AG09309 (cell line): Measurements from ENCODE around the gene CHID1.

ENCODE experiments used
- DNase-seq: peaks from one replicate; pipeline ENCODE4 v3.0.0-alpha.2; 2010; ENCODE audit warnings: low read depth
- H3K4me3 ChIP-seq: 2 replicates; pipeline ENCODE4 v1.5.1; 2011; ENCODE audit warnings: mild to moderate bottlenecking, low read depth, low read length, moderate library complexity; ENCODE audit not compliant: control insufficient read depth
- CTCF ChIP-seq: IDR thresholded peaks from 2 replicates; pipeline ENCODE4 v1.5.1; 2011; ENCODE audit warnings: mild to moderate bottlenecking, low read depth, low read length, inconsistent platforms; ENCODE audit not compliant: insufficient read depth, control insufficient read depth; ENCODE audit errors: missing control alignments

CHID1 gene

GRCh38 chr11:860234-861104 is 50.1 kb downstream of the CHID1 start:
- no peak for TF ChIP-seq CTCF
- H3K4me3 ChIP-seq: no peak overlapping the region
- DNase-seq: no peak

- no peak for TF ChIP-seq CTCF
- DNase-seq: peak; percentile 21
- H3K4me3 ChIP-seq: no peak overlapping the region
Observed at GRCh38 chr11:859394-860131, 51.0 kb downstream of the CHID1 start.

GRCh38 chr11:858762-859339 is 51.8 kb downstream of the CHID1 start:
- no peak for TF ChIP-seq CTCF
- DNase-seq: no peak
- no peak overlapping the region for H3K4me3 ChIP-seq

- TF ChIP-seq CTCF: no peak
- no peak overlapping the region for H3K4me3 ChIP-seq
- DNase-seq: no peak
Observed at GRCh38 chr11:858053-858761, 52.4 kb downstream of the CHID1 start.

GRCh38 chr11:856397-856796 is 54.2 kb downstream of the CHID1 start:
- TF ChIP-seq CTCF: no peak
- no peak overlapping the region for H3K4me3 ChIP-seq
- no peak for DNase-seq

GRCh38 chr11:855796-856195 is 54.8 kb downstream of the CHID1 start:
- no peak overlapping the region for H3K4me3 ChIP-seq
- DNase-seq: no peak
- TF ChIP-seq CTCF: no peak
